ENCODE measurements around the gene TLDC2. TPM values are rescaled to one million over a fixed set of nuclear protein-coding genes. Genes with fewer than 3 reads are reported as not detected.

TLDC2 gene
- polyA plus RNA-seq, 1 donor from 2014 or later = not detected

- H3F3A ChIP-seq (ENCODE audit: insufficient read depth, low read length, poor library complexity, severe bottlenecking) = no peaks in the 10 kb centered on the region
- no peaks in the 10 kb centered on the region for H3K36me3 ChIP-seq (ENCODE audit: insufficient read depth, low read length)
- no peak overlapping the region for H3K4me3 ChIP-seq (ENCODE audit: low read length)
- no peaks in the 10 kb centered on the region for H4K20me1 ChIP-seq (ENCODE audit: insufficient read depth)
- H3K79me2 ChIP-seq (replicated peaks; ENCODE audit: insufficient read depth, low read length) = no peaks in the 10 kb centered on the region
- no peaks in the 10 kb centered on the region for H3K27me3 ChIP-seq (ENCODE audit: insufficient read depth, low read depth, low read length)
- H3K9ac ChIP-seq (ENCODE audit: low read length) = no peak overlapping the region
- no peak overlapping the region for H3K27ac ChIP-seq (ENCODE audit: low read length)
- no peaks in the 10 kb centered on the region for H3K9me3 ChIP-seq (ENCODE audit: low read length)
- H2AFZ ChIP-seq (ENCODE audit: low read depth, low read length) = no peak overlapping the region
- no peak overlapping the region for H3K4me2 ChIP-seq (ENCODE audit: low read length)
- no peaks in the 10 kb centered on the region for H3K9me2 ChIP-seq (ENCODE audit: insufficient read depth, low read length)
- TF ChIP-seq TAF1 (IDR thresholded peaks at IDR 0.05; ENCODE audit: low read depth) (no peak), MXI1 (conservative IDR thresholded peaks at IDR 0.05; ENCODE audit: poor library complexity, severe bottlenecking) (no peak), SMC3 (conservative IDR thresholded peaks at IDR 0.05; ENCODE audit: poor library complexity) (peak; percentile 87), RAD21 (conservative IDR thresholded peaks at IDR 0.05) (peak; percentile 94), CTCF (IDR thresholded peaks at IDR 0.05; ENCODE audit: poor library complexity, severe bottlenecking) (peak; percentile 96), EZH2 (IDR thresholded peaks at IDR 0.05; ENCODE audit: borderline replicate concordance, insufficient read depth, low read length, poor library complexity, severe bottlenecking) (no peak), POLR2AphosphoS5 (IDR thresholded peaks at IDR 0.05) (no peak), EP300 (conservative IDR thresholded peaks at IDR 0.05; ENCODE audit: poor library complexity, severe bottlenecking) (no peak)
- TF ChIP-seq, protein P1, sequence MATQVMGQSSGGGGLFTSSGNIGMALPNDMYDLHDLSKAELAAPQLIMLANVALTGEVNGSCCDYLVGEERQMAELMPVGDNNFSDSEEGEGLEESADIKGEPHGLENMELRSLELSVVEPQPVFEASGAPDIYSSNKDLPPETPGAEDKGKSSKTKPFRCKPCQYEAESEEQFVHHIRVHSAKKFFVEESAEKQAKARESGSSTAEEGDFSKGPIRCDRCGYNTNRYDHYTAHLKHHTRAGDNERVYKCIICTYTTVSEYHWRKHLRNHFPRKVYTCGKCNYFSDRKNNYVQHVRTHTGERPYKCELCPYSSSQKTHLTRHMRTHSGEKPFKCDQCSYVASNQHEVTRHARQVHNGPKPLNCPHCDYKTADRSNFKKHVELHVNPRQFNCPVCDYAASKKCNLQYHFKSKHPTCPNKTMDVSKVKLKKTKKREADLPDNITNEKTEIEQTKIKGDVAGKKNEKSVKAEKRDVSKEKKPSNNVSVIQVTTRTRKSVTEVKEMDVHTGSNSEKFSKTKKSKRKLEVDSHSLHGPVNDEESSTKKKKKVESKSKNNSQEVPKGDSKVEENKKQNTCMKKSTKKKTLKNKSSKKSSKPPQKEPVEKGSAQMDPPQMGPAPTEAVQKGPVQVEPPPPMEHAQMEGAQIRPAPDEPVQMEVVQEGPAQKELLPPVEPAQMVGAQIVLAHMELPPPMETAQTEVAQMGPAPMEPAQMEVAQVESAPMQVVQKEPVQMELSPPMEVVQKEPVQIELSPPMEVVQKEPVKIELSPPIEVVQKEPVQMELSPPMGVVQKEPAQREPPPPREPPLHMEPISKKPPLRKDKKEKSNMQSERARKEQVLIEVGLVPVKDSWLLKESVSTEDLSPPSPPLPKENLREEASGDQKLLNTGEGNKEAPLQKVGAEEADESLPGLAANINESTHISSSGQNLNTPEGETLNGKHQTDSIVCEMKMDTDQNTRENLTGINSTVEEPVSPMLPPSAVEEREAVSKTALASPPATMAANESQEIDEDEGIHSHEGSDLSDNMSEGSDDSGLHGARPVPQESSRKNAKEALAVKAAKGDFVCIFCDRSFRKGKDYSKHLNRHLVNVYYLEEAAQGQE (IDR thresholded peaks at IDR 0.05; ENCODE audit: borderline replicate concordance) = no peak
Observed at GRCh38 chr20:36886859-36887751, 11.2 kb downstream of the TLDC2 start.

DNA sequence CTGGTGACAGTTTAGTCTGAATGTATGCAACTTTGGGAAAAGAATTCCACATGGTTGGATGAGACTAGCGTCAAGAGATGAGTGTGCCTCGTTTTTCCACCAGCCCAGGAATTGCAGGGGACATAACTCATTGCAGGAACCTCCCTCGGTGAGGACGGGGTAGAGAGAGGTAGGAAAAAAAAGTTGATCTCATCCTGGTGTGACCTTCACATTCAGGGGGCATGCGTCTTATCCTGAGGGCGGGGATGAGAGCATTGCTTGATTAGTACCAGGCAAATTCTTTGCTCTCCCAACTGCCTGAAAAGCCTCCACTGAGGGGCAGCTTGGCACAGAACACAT lies 11.8 kb downstream of the TLDC2 start:
- TF ChIP-seq, protein P1 (IDR thresholded peaks at IDR 0.05; ENCODE audit: borderline replicate concordance) = no peak
- no peak for TF ChIP-seq SMC3 (conservative IDR thresholded peaks at IDR 0.05; ENCODE audit: poor library complexity)
- no peak for TF ChIP-seq MXI1 (conservative IDR thresholded peaks at IDR 0.05; ENCODE audit: poor library complexity, severe bottlenecking)
- TF ChIP-seq CTCF (IDR thresholded peaks at IDR 0.05; ENCODE audit: poor library complexity, severe bottlenecking) = no peak
- TF ChIP-seq RAD21 (conservative IDR thresholded peaks at IDR 0.05) = no peak
- TF ChIP-seq EP300 (conservative IDR thresholded peaks at IDR 0.05; ENCODE audit: poor library complexity, severe bottlenecking) = no peak
- TF ChIP-seq EZH2 (IDR thresholded peaks at IDR 0.05; ENCODE audit: borderline replicate concordance, insufficient read depth, low read length, poor library complexity, severe bottlenecking) = no peak
- Histone ChIP-seq H3K4me2 (ENCODE audit: low read length) (no peak overlapping the region), H3K27me3 (ENCODE audit: insufficient read depth, low read depth, low read length) (no peaks in the 10 kb centered on the region), H3K27ac (ENCODE audit: low read length) (no peak overlapping the region), H3K36me3 (ENCODE audit: insufficient read depth, low read length) (no peaks in the 10 kb centered on the region), H3K79me2 (replicated peaks; ENCODE audit: insufficient read depth, low read length) (no peaks in the 10 kb centered on the region), H3K9me3 (ENCODE audit: low read length) (no peaks in the 10 kb centered on the region), H3K9ac (ENCODE audit: low read length) (no peak overlapping the region), H2AFZ (ENCODE audit: low read depth, low read length) (no peak overlapping the region), H4K20me1 (ENCODE audit: insufficient read depth) (no peaks in the 10 kb centered on the region), H3F3A (ENCODE audit: insufficient read depth, low read length, poor library complexity, severe bottlenecking) (no peaks in the 10 kb centered on the region), H3K9me2 (ENCODE audit: insufficient read depth, low read length) (no peaks in the 10 kb centered on the region), H3K4me3 (ENCODE audit: low read length) (no peak overlapping the region)

Measured in neural cell (in vitro differentiated cells).